Gastroesophageal sphincter (tissue), 4 donors: ENCODE data around the gene KCNQ4. TPM values are rescaled to one million over a fixed set of nuclear protein-coding genes. Genes with fewer than 3 reads are reported as not detected.
A peak's percentile ranks its signal among the peaks of the same experiment; 100 is the strongest.

Experiments
- ATAC-seq: fragments of 150-250 bp; one replicate; pipeline ENCODE4 v1.9.1; 2016; ENCODE audit warnings: mild to moderate bottlenecking, moderate library complexity
- H3K27ac ChIP-seq, 4 donors: fragments of 200-600 bp; sonication (generic) in 3 of 4; 1 replicate in 3 of 4; 2 replicates in 1 of 4; pipeline ENCODE4 v1.5.1; 2016 to 2019
- H3K27me3 ChIP-seq: fragments of 200-600 bp; sonication (generic); one replicate; pipeline ENCODE4 v1.5.1; 2019
- H3K36me3 ChIP-seq, 2 donors: fragments of 200-600 bp; sonication (generic); one replicate each; pipeline ENCODE4 v1.5.1; 2019; ENCODE audit warnings: control low read depth in 1 of 2
- H3K4me1 ChIP-seq, 3 donors: fragments of 200-600 bp; sonication (generic); 1 replicate in 2 of 3; 2 replicates in 1 of 3; pipeline ENCODE4 v1.5.1; 2016 to 2019; ENCODE audit warnings: control low read depth in 2 of 3
- H3K4me3 ChIP-seq, 2 donors: fragments of 200-600 bp; sonication (generic); one replicate each; pipeline ENCODE4 v1.5.1; 2019; ENCODE audit warnings: mild to moderate bottlenecking in 1 of 2, moderate library complexity in 1 of 2
- H3K9me3 ChIP-seq, 3 donors: fragments of 200-600 bp; sonication (generic); one replicate each; pipeline ENCODE4 v1.5.1; 2017 to 2019; ENCODE audit warnings: control low read depth in 2 of 3
- CTCF ChIP-seq, 4 experiments: fragments of 200-600 bp in 2 of 4; fragments of 450-650 bp in 2 of 4; sonication (generic) in 1 of 4; IDR thresholded peaks; one replicate each; pipeline ENCODE4 v1.5.1; 2017 to 2019; ENCODE audit warnings: antibody characterized with exemption in 4 of 4, mild to moderate bottlenecking in 2 of 4, moderate library complexity in 2 of 4
- EP300 ChIP-seq: sonication (generic); formaldehyde crosslinking; IDR thresholded peaks from one replicate; pipeline ENCODE4 v1.6.1; 2017; ENCODE audit warnings: antibody characterized with exemption, mild to moderate bottlenecking
- POLR2A ChIP-seq, 2 donors: fragments of 450-650 bp; IDR thresholded peaks; one replicate each; pipeline ENCODE4 v1.6.1; 2017; ENCODE audit warnings: antibody characterized with exemption in 2 of 2, mild to moderate bottlenecking in 2 of 2, moderate library complexity in 1 of 2
- POLR2AphosphoS5 ChIP-seq: sonication (generic); formaldehyde crosslinking; IDR thresholded peaks from one replicate; pipeline ENCODE4 v1.6.1; 2017; ENCODE audit warnings: antibody characterized with exemption
- WGBS, 2 donors: methylation state at CpG; one replicate each; pipeline ENCODE4 v1.1.5; 2018; ENCODE audit warnings: low coverage in 1 of 2; 5-methylcytosine and 5-hydroxymethylcytosine counted together
- total RNA-seq, 4 donors: library from RNA; depleted of rRNA; stranded (reverse); fragments of >200 nt; gene quantifications; one replicate each; pipeline ENCODE4 v1.1.0, GENCODE V29; 2016

Gene KCNQ4
- total RNA-seq, 4 donors from 2014 or later, result 6.1 to 25.5 (median 10.2) TPM

- 73% methylated on average over 4 of the region's 4 CpGs; no CpG with 5 or more reads in 1 of the 2 donors for whole genome bisulfite sequencing, 2 donors
- H3K36me3 ChIP-seq, result no peaks in the 10 kb centered on the region
- H3K4me1 ChIP-seq, result peaks cover 0 to 26% (median 0%) of the 10 kb centered on the region in 3 donors
- ATAC-seq, result no peak
- peak overlapping the region in 2 of 4 donors; percentile 43 to 67 for H3K27ac ChIP-seq
- TF ChIP-seq CTCF (IDR thresholded peaks at IDR 0.05) (no peak), POLR2AphosphoS5 (no peak)
- H3K4me3 ChIP-seq, result no peak overlapping the region
- H3K27me3 ChIP-seq, result no peaks in the 10 kb centered on the region
- H3K9me3 ChIP-seq, result peaks cover 0 to 9% (median 0%) of the 10 kb centered on the region in 3 donors
Measured at GRCh38 chr1:40868051-40868723, 84.6 kb downstream of the KCNQ4 start.

GRCh38 chr1:40870135-40870728, 86.6 kb downstream of the KCNQ4 start:
- Histone ChIP-seq H3K27ac (no peak overlapping the region), H3K4me3 (no peak overlapping the region), H3K27me3 (no peaks in the 10 kb centered on the region), H3K36me3 (no peaks in the 10 kb centered on the region), H3K9me3 (peaks cover 0 to 9% (median 0%) of the 10 kb centered on the region in 3 donors), H3K4me1 (peaks cover 0 to 26% (median 0%) of the 10 kb centered on the region in 3 donors)
- TF ChIP-seq CTCF (IDR thresholded peaks at IDR 0.05) (no peak), POLR2AphosphoS5 (no peak), POLR2A (IDR thresholded peaks at IDR 0.05) (no peak), EP300 (no peak)
- WGBS, 2 donors, result 83 to 90% methylated on average over 2 of the region's 2 CpGs
- no peak for ATAC-seq

DNA sequence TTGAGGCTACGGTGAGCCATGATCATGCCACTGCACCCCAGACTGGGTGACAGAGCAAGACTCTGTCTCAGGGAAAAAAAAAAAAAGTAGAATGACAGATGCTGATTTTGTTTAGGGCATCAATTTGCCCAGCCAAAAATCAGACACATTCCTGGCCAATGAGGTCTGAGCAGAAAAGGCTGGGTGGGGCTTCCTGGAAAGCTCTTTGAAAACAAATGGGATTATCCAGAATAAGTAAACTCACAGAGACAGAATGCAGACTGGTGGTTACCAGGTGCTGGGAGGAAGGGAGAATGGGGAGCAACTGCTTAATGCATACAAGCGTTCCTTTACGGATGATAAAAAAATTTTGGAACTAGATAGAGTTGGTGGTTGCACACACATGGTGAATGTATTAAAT, 88.7 kb downstream of the KCNQ4 start:
- TF ChIP-seq CTCF (IDR thresholded peaks at IDR 0.05) (no peak), POLR2A (IDR thresholded peaks at IDR 0.05) (no peak), EP300 (no peak), POLR2AphosphoS5 (no peak)
- Histone ChIP-seq H3K9me3 (peaks cover 0 to 18% (median 0%) of the 10 kb centered on the region in 3 donors), H3K27ac (no peak overlapping the region), H3K4me3 (no peak overlapping the region), H3K27me3 (no peaks in the 10 kb centered on the region), H3K36me3 (no peaks in the 10 kb centered on the region), H3K4me1 (peaks cover 0 to 12% (median 0%) of the 10 kb centered on the region in 3 donors)
- WGBS, 2 donors, result 69% methylated on average over 3 of the region's 3 CpGs; no CpG with 5 or more reads in 1 of the 2 donors
- ATAC-seq, result no peak

DNA sequence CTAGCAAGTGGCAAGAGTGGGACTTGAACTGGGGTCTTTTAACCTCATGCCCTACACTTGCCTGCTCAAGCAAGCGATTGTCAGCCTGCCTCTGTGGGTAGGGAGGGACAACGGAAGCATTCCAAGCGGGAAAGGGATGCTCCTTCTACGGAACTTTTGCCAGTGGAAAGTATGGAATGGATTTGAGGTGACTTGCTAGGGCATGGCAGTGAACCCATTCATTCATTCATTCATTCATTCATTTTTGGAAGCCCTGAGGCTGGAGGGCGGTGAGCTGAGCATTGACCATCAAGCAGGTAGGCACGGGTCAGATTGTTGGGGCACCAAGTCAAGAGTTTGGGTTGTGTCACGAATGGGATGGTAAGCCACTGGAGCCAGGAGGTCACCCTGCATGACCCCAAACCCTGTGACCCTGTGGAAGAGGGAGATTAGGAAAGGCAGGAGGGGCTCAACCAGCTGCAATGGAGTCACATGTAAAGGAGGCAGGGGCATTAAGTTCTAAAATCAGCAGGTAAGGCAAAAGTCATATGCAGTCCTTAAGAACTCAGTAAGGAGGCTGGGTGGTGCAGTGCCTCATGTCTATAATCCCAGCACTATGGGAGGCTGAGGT, 90.4 kb downstream of the KCNQ4 start:
- no peak overlapping the region for H3K4me3 ChIP-seq
- TF ChIP-seq EP300, result no peak
- no peak for TF ChIP-seq CTCF (IDR thresholded peaks at IDR 0.05)
- no peak for TF ChIP-seq POLR2AphosphoS5
- no peak for TF ChIP-seq POLR2A (IDR thresholded peaks at IDR 0.05)
- no peaks in the 10 kb centered on the region for H3K36me3 ChIP-seq
- peaks cover 0 to 18% (median 0%) of the 10 kb centered on the region in 3 donors for H3K9me3 ChIP-seq
- no peaks in the 10 kb centered on the region for H3K27me3 ChIP-seq
- no peak overlapping the region for H3K27ac ChIP-seq
- peaks cover 0 to 12% (median 3%) of the 10 kb centered on the region in 3 donors for H3K4me1 ChIP-seq
- no peak for ATAC-seq
- WGBS, 2 donors, result 88 to 91% methylated on average over 5 to 6 of the region's 7 CpGs
